ENCODE data around the gene LMAN1.

DNA sequence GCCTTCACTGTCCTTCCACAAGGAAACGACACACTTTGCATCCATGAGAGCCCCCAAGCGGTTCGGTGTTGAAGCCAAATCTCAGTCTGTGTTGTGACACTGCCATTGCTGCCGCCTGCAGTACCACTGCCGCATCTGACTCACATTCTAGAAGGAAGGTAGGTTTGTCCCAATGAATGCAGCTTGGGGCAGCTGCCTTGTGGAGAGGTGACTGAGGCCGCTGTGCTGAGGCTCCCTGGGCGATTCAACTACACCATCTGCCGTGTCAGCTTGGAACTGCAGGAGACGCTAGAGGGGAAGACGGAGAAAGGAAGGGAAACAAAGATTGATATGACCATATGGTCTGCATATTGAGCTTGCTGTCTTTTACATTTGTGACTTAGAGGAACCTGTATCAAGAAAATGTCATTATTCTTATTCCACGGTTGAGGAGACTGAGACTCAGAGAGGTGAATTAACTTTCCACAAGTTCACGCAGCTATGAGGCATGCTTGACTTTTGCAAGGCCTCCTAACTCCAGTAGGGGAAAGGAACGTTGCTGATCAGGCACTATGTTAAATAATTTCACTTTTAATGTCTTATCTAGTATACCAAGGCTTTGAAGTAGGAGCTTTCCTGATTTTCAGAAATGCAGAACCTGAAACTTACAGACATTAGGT, 43.5 kb upstream of the LMAN1 start:
- peak; percentile 82 to 99 (median 95) for TF ChIP-seq CTCF (IDR thresholded peaks at IDR 0.05)
- no peak for TF ChIP-seq POLR2A (IDR thresholded peaks at IDR 0.05)

All from body of pancreas (tissue), 4 donors.